ENCODE results near the gene ZNF865.

Gene ZNF865

DNA sequence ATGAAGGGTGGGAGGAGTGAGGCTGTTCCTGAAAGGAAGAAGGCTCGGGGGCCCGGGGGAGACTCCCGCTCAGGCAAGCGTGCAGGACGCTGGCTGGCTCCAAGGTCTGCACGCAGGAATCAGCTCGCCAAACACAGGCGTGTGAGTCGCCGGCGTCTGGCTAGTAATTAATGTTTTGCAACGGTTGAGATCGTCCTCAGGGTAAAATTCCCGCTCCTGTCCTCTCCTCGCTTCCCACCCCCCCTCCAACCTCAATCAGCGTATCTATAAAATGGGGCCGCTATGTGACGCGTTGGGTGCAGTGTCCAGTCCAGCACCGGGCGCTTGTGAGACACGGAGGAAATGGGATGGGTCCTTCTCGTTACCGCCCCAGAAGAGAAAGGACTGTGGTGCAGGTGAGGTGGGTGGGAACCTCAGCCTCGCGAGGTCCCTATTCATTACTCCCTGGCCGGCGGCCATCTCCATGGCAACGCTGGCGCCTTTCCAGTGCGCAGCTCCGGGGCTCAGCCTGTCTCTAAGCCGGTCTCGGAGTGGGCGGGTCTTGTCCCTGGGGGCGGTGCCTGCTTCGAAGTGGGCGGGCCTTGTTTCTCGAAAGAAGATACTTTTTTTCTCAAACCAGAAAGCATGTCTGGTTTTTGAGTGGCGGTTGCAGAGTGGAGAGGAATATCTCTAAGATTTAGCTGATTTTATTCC, 18.3 kb upstream of the ZNF865 start:
- DNase-seq (ENCODE audit: low spot score) (peak; percentile 72), FAIRE-seq (peak; percentile 65)

DNA sequence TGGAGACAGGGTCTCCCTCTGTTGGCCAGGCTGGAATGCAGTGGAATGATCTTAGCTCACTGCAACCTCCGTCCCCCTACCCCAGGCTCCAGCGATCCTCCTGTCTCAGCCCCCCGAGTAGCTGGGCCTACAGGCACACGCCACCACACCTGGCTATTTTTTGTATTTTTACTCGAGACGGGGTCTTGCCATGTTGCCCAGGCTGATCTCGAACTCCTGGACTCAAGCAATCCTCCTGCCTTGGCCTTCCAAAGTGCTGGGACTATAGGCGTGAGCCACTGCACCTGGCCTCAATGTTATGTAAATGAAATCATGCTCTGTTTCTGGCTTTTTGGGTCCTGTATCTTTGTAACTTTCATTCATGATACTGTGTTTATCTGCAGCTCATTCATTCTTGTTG, 16.7 kb upstream of the ZNF865 start:
- no peak for DNase-seq (ENCODE audit: low spot score)
- no peak for FAIRE-seq

DNA sequence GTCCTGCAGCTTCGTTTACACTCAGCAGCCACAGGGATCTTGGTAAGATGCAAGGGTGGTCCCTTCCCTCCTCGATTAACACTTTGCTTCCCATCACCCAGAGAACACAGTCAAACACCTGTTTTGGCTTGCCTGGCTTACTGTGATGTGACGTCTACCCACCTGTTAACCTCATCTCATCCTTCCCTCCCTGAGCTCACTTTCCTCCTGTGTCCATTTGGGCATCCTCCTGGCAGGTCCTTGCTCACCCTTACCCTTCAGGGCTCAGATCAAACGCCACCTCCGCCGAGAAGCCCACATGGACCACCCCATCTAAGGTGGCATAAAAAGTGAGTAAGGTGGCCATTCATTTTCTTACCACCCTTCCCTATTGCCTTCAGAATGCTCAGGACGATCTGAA, 15.3 kb upstream of the ZNF865 start:
- DNase-seq (ENCODE audit: low spot score) (no peak), FAIRE-seq (no peak)

DNA sequence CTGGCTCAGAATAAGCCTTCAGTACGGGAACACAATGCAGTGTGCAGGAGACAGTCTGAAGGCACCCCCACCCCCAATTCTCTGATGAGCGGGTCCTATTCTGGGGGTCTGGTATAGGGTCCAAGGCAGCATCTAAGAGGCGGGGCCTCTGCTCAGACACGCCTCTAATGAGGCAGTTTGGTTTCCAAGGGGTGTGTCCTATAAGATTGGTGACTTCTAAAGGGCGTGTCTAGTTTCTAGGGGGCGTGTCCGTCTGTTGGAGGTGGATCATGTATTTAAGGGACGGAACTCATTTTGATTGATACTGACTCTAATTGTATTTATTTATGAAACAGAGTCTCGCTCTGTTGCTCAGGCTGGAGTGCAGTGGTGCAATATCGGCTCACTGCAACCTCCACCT, 14.8 kb upstream of the ZNF865 start:
- no peak for DNase-seq (ENCODE audit: low spot score)
- FAIRE-seq: no peak

DNA sequence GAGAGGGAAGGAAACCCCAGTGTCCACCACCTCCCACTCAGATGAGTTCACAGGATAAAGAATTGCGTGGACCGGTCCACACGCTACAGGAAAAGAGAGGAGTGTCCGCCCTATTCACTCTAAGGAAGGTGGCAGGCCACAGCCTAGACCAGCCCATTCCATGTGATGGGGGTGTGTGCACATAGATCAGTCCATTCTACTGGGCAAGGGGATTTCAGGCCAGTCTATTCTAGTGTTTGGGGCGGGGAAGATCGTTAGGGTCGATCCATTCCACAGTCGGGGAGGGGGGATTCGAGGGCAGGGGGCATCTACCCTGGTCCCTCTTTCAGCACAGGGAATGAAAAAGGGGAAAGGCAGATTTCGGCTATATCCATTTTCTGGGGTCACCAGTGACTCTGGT, 13.9 kb upstream of the ZNF865 start:
- DNase-seq (ENCODE audit: low spot score) (no peak), FAIRE-seq (no peak)

DNA sequence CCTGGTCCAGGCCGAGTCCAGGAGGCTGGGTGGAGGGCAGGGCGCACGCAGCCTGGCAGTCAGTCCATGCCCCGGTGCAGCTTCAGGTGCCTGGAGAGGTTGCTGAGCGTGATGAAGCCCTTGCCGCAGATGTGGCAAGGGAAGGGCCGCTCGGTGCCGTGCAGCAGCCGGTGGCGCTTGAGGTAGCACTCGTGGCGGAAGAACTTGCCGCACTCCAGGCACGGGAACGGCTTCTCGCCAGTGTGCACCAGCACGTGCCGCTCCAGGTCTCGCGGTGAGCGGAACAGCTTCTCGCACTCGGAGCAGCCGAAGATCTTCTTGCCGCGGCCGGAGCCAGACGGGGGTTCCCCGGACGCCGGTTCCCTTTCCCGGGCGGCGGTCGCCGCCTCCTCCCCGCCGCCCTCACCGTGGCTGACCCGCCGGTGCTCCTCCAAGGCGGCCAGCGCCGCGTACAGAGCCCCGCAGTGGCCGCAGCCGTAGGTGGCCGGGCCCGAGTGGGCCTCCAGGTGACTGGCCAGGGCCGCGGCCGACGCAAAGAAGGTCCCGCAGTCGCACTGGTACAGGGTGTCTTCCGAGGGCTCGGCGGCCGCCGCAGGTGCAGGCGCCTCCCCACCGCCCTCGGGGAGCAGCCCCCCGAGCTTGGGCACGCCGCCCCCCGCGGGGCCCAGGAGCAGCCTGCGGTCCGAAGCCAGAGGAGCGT, 12.9 kb upstream of the ZNF865 start:
- FAIRE-seq: no peak
- no peak for DNase-seq (ENCODE audit: low spot score)

DNA sequence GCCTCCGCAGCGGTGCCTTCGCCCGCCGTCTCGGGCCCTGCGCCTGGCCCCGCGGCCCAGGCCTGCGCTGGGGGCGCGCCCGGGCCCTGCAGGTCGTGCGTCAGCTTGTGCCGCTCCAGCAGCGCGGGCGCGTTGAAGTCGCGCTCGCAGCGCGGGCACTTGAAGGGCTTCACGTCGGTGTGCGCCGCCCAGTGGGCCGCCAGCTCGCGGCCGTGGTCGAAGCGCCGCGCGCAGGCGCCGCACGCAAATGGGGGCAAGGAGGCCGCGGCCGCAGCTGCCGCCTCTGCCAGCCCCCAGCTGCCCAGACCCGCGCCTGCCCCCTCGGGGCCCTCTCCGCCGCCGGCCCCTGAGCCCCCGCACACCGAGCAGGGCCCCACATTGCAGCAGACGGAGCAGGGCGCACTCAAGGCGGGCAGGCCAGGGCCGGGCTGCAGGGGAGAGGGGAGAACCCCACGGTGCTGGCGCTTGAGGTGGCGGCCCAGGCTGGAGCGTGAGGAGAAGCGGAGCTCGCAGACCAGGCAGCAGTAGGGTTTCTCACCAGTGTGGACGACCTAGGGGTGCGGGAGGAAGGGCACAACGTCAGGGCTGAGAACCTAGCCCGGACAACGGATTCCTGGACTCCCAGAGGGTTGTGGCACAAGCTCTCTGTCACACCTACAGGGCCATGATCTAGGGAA, 12.2 kb upstream of the ZNF865 start:
- DNase-seq (ENCODE audit: low spot score) (no peak), FAIRE-seq (no peak)

DNA sequence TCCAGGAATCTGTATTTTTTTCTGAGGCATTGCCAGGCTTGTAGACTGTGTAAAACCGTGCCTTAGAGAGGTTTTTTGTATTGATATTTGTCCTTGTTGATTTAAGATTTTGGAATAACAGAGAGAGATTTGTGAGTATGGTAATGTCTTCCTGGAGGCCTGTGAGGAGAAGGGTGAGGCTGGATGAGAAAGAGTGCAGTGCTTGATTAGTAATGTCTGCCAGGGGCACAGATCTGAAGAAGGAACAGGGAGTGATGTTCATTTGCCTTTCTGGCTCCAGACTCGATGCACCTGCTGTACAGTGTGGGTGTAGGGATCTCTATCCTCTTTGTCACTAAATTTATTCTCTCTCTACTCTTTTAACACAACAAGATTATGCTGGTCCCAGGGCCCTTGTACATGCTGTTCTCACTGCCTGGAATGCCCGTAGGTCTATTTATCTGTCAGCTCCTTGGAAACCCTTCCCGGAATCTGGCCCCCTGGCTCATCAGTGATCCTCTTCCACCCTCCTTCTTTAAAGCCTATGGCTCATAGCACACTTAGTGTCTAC, 10.4 kb upstream of the ZNF865 start:
- DNase-seq (ENCODE audit: low spot score) (no peak), FAIRE-seq (no peak)

DNA sequence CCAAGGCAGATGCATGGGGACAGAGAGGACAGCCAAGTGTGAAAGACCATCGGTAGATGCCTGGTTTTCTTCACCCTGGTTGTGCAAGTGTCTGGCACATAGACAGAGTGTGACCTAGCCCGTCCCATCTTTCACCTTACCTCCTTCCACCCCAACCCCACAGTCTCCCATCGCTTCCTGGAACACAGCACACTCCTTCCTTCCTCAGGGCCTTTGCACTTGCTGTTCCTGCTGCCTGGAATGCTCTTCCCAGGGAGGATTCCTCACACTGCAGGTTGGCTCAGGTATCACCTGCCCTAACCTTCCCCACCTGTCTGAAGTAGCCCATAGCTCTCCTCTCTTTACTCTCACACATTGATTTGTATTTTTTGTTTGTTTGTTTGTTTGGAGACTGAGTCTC, 9.1 kb upstream of the ZNF865 start:
- no peak for DNase-seq (ENCODE audit: low spot score)

DNA sequence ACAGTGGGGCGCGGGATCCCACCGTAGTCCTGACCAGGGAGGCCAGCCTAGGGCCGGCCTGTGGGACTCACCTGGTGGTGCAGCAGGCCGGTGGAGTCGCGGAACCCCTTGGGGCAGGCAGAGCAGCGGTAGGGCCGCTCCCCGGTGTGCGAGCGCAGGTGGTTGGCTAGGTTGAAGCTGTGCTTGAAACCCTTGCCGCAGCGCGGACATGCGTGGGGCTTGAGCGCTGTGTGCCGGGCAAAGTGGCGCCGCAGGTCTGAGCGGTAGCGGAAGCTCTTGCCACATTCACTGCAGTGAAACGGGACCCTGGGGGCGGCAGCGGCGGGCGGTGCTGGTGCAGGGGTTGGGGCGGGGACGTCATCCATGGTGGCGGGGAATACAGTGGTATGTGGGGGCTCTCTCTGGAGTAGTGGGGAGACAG, 7.9 kb upstream of the ZNF865 start:
- no peak for FAIRE-seq
- DNase-seq (ENCODE audit: low spot score): no peak

More for the DNA sequence above, 9.1 kb upstream of the ZNF865 start:
- FAIRE-seq: no peak

DNA sequence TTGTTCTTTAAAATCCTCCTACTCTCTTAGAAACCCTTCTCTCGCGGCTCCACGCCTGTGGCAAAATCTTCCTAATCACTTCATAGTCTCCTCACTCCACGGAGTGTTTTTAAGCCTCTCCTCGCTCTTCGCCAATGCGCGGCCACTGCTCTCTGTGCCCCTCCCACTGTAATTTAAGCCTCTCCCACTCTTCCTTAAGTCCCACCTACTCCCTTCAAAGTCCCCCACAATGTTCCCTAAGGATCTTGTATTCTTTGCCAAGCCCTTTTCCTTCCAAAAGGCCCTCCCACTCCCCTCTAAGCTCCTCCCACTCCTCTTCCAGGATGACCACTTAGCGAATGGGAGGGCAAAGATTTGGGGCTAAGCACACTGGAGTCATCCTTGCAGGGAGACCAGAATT, 7.4 kb upstream of the ZNF865 start:
- FAIRE-seq (no peak), DNase-seq (ENCODE audit: low spot score) (no peak)

DNA sequence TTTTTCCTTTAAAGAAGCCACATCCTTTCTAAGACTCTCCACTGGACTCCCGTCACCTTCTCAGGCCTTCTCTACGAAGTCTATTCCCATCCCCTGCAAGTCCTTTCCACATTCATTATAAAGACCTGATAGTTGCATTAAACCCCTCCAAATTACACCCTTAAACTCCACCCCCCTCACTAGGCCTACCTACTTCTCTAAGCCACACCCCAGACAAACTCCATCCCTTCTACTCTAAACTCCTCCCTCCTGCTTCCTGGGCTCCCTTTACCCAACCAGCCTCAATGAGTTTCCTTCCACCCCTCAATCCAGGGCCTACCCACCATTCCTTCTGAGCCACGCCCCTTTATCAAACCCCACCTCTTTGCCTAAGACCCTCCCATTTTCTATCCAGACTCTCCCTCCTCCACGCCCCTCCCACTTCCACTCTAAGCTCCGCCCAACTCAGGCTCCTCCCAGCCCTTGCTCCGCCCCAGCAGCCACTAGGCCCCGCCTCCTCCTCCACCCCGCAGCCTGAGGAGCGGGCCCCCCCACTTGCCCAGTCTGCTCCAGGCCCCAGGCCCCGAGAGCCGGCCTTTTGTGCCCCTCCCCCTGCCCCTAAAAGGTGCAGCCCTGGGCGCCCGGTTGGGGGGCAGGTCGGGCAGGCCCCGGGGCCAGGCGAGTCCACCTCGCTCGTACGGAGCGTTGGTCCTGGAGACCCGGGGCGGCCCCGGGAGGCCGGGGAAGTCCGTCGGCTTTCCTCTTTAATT, 6.6 kb upstream of the ZNF865 start:
- peak; percentile 75 for FAIRE-seq
- DNase-seq (ENCODE audit: low spot score): peak; percentile 76

DNA sequence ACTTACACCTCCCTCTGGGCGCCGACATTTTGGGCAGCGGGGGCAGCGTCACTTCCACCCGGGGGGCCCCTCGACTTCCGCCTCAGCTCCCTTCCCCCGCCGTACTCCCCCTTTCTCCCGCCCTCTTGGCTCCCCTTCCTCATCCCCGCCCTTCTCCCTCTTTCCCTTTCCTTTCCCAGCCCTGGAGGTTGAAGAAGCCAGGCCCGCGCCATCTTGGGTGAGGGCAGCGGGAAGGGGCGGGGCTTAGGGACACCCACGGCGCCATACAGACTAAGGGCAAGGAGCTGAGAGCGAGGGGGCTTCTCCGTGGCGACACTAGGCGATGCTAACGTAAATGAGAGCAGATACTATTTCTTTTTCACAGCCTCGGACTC, 6.0 kb upstream of the ZNF865 start, which contains the start of gene FIZ1:
Gene FIZ1, minus strand, starts transcription at position 50 of the 374 bp plus-strand sequence. CDS start 1,652 bp downstream, outside the sequence.
- peak; percentile 82 for DNase-seq (ENCODE audit: low spot score)
- peak; percentile 35 for FAIRE-seq

DNA sequence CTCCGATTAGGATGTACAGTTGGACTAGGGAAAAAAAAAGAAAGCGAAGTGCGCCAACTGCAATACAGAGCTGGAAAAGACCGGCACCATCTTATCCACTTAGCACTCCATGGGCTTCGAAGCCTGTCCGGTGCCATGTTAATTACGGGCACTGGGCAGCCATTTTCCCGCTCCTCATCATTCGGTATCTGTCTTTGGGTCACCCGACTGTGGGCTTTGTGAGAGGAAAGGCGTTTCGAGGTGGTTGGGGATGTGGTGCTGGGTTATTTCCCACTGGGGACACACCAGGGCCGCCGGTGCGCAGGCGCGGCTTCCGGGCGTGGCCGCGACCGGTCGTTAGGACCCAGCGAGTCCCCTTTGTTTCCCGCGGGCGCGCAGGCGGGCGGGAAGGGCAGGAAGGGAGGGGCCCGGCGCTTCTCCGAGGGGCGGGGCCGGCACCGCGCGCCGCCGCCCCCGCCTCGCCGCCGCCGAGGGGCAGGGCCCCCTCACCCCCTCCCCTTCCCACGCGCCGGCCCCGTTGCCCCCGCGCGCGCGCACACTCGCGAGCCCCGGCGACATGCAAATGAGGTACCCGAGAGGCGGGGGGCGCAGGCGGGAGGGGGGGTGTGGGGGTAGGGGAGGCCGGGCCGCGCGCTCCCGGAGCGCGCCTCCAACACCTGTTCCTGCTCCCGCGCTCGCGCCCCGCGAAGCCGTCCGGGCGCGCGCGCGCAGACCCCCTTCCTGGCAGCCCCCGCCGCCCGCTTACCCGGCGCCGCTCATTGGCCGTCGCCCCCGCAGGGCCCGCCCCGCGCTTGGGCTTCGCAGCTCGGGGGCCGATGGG, 5.4 kb upstream of the ZNF865 start, which contains the start of gene ZNF524:
Gene ZNF524, plus strand, starts transcription at position 447 of the 820 bp plus-strand sequence. CDS start 1,825 bp downstream, outside the sequence.
- FAIRE-seq (no peak), DNase-seq (ENCODE audit: low spot score) (peak; percentile 51)

DNA sequence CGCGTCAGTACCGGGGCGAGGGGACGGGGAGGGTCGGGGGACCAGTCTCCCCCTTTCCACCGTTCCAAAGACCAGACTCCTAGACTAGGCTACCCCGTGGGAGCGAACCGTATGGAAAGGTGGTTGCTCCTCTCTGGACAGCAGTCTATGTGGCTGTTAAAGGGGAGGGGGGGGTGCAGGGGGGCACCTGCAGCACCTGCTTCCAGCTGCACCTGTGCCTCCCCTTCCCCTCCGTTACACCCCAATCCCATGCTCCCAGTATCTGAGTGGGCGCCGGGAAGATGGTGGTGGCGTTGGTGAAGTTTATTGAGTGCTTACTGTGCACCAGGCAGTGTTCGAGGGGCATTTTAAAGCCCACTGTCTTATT, 4.8 kb upstream of the ZNF865 start:
- FAIRE-seq: no peak

DNA sequence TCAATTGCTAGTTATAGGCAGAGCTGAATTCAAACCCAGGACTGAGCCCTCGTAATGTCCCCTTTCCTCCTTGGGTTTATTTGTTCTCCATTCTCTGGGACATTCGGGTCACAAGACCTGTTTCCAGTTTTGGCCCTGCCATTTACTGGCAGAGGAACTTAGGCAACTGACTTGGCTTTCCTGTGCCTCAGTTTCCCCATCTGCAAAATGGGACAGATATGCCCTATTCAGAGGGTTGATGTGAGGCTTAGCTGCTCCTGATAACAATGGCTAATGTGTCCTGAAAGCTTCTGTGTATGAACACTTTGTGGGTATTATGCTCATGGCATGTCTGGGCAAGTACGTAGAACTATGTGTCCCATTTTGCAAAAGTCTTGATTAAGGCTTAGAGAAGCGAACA, 4.4 kb upstream of the ZNF865 start:
- no peak for FAIRE-seq
- DNase-seq (ENCODE audit: low spot score): no peak

More for the DNA sequence above, 4.8 kb upstream of the ZNF865 start:
- DNase-seq (ENCODE audit: low spot score): no peak

DNA sequence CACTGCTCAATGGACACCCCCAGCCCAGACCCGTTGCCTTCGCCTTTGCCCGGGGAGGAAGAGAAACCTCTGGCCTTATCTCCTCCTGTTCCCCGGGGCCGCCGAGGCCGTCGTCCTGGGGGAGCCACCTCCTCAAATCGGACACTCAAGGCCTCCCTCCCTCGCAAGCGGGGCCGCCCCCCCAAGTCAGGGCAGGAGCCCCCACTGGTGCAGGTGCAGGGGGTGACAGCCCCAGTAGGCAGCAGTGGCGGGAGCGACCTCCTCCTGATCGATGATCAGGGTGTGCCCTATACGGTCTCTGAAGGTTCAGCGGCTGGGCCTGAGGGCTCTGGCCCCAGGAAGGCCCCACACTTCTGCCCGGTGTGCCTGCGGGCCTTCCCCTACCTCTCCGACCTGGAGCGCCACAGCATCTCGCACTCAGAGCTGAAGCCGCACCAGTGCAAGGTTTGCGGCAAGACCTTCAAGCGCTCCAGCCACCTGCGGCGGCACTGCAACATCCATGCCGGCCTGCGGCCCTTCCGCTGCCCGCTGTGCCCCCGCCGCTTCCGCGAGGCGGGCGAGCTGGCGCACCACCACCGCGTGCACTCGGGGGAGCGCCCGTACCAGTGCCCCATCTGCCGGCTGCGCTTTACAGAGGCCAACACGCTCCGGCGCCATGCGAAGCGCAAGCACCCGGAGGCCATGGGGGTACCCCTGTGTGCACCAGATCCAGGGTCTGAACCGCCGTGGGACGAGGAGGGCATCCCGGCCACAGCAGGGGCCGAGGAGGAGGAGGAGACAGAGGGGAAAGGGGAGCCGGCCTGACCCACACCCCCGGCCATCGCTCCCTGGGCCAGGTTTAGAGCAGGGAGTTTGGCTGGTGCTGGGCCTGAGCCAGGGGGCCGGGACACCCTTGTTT, 3.1 kb upstream of the ZNF865 start:
- no peak for FAIRE-seq
- DNase-seq (ENCODE audit: low spot score): no peak

DNA sequence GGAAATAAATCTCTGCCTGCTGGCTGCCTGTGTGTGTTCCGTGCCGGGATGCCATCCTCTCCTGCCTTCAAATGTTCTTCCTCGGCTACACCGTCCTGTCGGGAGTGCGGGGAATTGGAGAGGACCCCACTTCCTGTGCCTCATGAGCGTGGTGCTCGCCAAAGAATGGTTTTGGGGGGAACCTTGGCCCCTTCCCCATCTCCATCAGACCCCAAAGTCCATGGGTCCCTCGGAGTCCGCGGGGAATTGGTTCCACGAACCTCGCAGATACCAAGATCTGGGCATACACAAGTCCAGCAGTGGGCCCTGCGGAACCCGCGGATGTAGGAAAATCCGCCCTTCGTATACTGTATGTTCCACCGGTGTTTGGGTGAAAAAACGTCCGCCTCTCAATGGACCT, 2.3 kb upstream of the ZNF865 start:
- DNase-seq (ENCODE audit: low spot score) (no peak), FAIRE-seq (no peak)

DNA sequence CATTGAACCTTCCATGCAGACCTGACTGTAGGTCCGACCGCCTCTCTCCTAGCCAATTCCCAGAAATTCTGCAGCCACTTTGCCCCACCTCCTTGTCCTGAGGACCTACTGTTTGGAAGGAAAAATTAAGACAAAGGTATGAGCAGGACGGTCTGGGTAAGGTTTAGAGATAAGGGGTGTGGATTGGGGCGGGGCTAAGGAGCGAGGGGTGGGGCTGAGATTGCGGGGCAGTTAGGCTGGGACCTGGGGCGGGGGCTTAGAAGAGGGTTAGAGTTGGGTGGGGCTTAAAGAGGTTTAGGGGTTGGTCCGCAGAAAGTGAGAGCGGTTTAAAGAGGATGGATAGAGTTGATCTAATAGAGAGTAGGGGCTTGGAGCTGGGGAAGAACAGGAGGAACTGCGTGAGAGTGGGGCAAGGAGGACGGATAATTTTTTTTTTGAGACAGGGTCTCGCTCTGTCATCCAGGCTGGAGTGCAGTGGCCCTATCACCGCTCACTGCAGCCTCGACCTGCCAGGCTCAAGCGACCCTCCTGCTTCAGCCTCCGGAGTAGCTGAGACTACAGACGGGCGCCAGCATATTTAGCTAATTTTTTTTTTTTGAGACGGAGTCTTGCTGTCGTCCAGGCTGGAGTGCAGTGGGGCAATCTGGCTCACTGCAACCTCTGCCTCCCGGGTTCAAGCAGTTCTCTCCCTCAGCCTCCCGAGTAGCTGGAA, 1.7 kb upstream of the ZNF865 start:
- FAIRE-seq: no peak
- no peak for DNase-seq (ENCODE audit: low spot score)
